GM18507 (cell line): ENCODE results near the gene BTBD19.
A peak's percentile ranks its signal among the peaks of the same experiment; 100 is the strongest.
"Not testable (repeated sequence)": the region's sequence is repeated elsewhere in the genome, so short reads cannot be mapped to it uniquely, and the experiment has no call there.

Experiments used
- DNase-seq: peaks from one replicate; pipeline ENCODE4 v3.0.0; 2011; ENCODE audit warnings: low read depth; ENCODE audit not compliant: insufficient read length; ENCODE audit errors: extremely low spot score
- FAIRE-seq: peaks from 2 replicates; lab custom pipeline; 2011; peaks lifted over from hg19 to GRCh38; lab: Jason Lieb, UNC

The BTBD19 gene

GRCh38 chr1:44786841-44787426 lies 21.4 kb upstream of the BTBD19 start:
- no peak for FAIRE-seq
- DNase-seq, result no peak

GRCh38 chr1:44787506-44787905 lies 20.8 kb upstream of the BTBD19 start:
- DNase-seq (no peak), FAIRE-seq (no peak)

- DNase-seq, result no peak
- no peak for FAIRE-seq
These were observed 20.0 kb upstream of the BTBD19 start, which contains the start of gene BEST4 for GRCh38 chr1:44788120-44788860. Gene BEST4, minus strand, starts transcription at chr1:44788170. Its CDS starts 465 bp downstream, at chr1:44787705.

DNA sequence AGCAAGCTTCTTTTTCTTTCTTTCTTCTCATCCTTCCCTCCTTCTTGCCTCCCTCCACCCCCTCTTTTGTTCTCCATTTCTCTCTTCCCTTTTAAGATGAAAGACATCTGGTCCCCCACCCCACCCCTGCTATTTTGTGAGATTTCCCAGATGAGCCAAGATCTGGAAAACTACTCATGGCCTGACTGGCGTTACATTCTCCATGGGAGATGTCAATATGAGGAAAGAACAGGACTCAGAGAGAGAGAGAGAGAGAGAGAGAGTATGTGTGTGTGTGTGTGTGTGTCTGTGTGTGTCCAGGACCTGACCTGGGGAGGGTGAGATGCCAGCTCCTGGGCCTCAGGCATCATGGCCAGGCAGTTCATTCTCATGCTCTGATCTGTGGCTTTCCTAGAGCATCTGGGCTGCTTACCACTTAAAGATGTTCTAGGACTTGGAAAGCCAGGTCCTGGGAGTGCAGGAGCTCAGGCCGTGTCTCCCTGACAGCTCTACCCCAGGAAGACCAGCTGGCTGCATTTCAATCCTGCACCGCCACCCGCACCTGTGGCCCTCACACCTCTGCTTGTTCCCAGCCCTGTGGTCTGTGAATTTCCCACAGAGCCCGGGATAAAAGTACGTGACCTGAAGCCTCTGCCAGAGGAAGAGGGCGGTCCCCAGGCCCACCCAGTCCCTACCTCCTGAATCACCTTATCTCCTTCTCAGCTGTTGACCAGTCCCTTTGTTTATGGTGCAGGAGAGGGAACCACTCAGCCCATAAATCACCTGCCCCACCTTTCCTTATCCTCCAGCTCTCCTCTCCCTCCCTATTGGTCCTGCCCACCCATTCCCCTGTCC lies 17.1 kb upstream of the BTBD19 start:
- DNase-seq, result no peak
- no peak for FAIRE-seq

DNA sequence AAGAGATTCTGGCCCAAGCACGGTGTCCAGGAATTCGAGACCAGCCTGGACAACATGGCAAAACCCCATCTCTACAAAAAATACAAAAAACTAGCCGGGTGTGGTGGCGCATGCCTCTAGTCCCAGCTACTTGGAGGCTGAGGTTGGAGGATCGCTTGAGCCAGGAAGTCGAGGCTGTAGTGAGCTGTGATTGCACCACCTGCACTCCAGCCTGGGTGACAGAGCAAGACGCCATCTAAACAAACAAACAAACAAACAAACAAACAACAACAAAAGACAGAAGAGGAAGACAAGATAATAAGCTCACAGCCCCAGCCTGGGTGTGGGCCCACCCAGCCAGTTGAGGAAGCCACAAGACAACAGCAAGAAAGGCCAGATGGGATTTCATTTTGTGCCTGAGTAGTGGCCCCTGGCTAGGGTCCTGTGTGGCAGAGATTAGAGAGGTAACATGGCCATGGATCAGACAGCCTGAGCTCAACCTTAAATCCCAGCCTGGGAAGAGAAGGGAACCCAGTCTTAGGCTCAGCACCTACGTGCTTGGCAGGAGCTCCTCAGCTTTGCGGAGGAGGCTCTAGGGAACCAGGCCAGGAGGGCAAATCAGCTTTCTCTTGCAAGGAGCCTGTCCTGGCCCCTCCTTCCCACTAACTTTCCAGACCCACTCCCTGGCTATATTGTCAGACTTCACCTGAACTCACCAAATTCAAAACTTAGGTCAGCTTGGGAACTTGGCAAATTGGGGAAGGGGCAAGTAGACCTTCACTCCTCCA lies 15.4 kb upstream of the BTBD19 start:
- DNase-seq (no peak), FAIRE-seq (no peak)

GRCh38 chr1:44797886-44798285 lies 10.4 kb upstream of the BTBD19 start:
- FAIRE-seq, DNase-seq: not testable (repeated sequence)

GRCh38 chr1:44798481-44799365 lies 9.6 kb upstream of the BTBD19 start:
- FAIRE-seq, result no peak
- DNase-seq, result no peak

- FAIRE-seq, result peak; percentile 98
These were observed 8.3 kb upstream of the BTBD19 start, which contains the start of gene PLK3 for GRCh38 chr1:44799770-44800584. Gene PLK3, plus strand, starts transcription at chr1:44800377. Its CDS starts 87 bp downstream, at chr1:44800464.

DNA sequence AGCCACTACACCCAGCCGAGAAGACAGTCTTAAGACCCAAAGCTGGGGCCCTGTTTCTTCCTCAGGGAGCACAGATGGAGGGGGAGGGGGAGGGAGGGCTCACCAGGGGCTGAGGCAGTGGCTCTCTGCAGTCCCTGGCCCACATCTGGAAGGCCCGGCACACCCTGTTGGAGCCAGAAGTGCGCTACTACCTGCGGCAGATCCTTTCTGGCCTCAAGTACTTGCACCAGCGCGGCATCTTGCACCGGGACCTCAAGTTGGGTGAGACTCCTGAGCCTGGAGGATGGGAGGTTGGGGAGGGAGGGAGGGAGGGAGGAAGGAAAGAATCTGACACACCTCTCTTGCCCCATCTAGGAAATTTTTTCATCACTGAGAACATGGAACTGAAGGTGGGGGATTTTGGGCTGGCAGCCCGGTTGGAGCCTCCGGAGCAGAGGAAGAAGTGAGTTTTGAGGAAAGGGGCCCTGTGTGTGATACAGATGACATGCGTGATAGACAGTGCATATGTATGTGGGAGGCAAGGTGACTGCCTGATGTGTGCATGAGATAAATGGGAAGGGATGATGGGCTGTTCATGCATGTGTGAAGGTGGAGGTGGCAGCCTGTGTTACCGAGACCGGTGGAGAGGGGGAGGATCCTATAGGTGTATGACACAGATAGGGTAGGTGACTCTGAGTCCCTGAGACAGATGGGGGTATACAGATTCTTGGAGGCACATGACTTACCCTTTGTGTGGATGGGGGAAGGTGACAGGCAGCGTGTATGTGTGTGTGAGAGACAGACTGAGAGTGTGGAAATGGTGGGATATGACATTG lies 6.6 kb upstream of the BTBD19 start:
- FAIRE-seq, result peak; percentile 63

More at GRCh38 chr1:44799770-44800584, 8.3 kb upstream of the BTBD19 start, which contains the start of gene PLK3:
- DNase-seq, result peak; percentile 96

GRCh38 chr1:44802306-44803061 lies 5.8 kb upstream of the BTBD19 start:
- DNase-seq, result no peak
- FAIRE-seq, result no peak

More for the DNA sequence above, 6.6 kb upstream of the BTBD19 start:
- DNase-seq, result no peak

DNA sequence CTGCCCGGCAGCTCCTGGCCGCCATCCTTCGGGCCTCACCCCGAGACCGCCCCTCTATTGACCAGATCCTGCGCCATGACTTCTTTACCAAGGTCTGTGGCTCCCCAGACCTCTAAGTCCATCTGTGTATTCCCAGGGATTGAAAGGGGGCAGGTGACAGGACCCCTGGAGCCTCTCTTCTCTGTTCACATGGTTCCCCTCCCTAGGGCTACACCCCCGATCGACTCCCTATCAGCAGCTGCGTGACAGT lies 5.3 kb upstream of the BTBD19 start:
- FAIRE-seq, result no peak
- DNase-seq, result no peak

DNA sequence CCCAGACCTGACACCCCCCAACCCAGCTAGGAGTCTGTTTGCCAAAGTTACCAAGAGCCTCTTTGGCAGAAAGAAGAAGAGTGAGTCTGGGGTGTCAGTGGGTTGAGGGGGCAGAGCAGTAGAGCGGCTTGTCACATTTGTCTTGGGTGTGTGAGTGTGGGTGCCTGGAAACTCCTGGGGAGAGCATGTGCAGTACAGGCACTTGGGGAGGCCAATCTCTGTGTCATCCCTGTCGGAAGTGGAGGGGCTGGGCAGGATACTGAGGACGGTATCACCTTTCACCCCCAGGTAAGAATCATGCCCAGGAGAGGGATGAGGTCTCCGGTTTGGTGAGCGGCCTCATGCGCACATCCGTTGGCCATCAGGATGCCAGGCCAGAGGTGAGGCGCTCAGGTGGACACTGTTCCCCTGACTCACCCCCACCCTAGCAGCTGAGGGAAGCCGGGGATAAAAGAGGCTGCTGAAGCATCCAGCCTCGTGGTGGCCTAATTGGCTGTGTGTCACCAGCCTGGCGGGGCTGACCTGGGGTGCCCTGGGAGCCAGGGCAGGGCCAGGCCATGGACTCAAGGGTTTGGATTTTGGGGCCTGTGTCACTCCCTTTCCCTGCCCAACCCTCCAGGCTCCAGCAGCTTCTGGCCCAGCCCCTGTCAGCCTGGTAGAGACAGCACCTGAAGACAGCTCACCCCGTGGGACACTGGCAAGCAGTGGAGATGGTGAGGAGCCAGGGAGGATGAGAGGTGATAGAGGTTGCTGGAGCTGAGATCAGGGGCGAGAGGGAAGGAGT lies 4.8 kb upstream of the BTBD19 start:
- FAIRE-seq (no peak), DNase-seq (no peak)

DNA sequence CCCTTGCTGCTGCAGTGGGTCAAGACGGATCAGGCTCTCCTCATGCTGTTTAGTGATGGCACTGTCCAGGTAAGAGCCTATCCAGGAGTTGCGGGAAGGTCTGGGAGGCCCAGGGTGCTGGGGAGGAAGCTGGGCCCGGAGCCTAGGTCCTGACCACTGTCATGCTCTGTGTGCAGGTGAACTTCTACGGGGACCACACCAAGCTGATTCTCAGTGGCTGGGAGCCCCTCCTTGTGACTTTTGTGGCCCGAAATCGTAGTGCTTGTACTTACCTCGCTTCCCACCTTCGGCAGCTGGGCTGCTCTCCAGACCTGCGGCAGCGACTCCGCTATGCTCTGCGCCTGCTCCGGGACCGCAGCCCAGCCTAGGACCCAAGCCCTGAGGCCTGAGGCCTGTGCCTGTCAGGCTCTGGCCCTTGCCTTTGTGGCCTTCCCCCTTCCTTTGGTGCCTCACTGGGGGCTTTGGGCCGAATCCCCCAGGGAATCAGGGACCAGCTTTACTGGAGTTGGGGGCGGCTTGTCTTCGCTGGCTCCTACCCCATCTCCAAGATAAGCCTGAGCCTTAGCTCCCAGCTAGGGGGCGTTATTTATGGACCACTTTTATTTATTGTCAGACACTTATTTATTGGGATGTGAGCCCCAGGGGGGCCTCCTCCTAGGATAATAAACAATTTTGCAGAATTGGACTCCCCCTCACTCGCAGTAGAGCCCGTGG lies 2.9 kb upstream of the BTBD19 start:
- FAIRE-seq, result no peak
- DNase-seq, result no peak

DNA sequence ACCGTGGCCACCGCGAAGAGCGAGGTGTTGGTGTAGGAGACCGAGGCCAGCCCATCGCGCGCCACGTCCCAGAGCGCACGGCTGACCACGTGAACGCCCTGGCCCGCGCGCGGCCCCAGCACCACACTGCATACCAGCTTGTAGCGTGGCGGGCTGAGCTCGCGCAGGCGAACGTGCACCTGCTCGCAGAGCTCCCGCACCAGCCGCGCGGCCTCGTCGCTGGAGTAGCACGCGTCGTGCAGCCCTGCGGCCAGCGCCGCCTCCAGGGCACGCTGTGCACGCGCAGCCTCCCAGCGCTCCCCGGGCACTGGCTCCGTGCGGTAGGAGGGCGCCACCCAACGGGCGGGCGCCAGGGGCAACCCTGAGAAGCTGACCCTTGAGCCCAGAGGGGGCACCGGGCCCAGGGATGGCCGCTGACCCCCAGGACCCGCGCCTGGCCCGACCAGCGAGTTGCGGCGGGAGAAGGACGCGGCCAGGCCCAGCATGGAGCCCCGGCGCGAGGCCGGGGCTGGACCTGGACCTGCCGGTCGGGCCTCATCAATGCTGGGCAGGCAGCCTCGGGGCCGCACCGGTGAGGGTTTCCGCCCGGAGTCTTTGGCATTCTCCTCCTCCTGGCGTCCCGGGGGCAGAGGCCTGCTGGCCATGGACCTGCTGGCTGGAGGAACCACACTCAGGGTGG lies 2.2 kb upstream of the BTBD19 start:
- DNase-seq, result no peak
- no peak for FAIRE-seq
